Right lobe of liver (tissue), 4 donors: ENCODE measurements around the gene SH3RF2.

Experiments
- CTCF ChIP-seq, 4 donors: fragments of 200-600 bp in 3 of 4; fragments of 450-650 bp in 1 of 4; IDR thresholded peaks; one replicate each; pipeline versions ENCODE4 v1.5.1 to v1.8.0; 2016 to 2022; ENCODE audit warnings: antibody characterized with exemption in 4 of 4, mild to moderate bottlenecking in 2 of 4
- POLR2A ChIP-seq: fragments of 450-650 bp; IDR thresholded peaks from one replicate; pipeline ENCODE4 v1.6.1; 2017; ENCODE audit warnings: antibody characterized with exemption, mild to moderate bottlenecking
- donor health status: DM: no; HTN: no; CAD: no.
- donor health status: DM: no; HTN: no; CAD: no.
- donor health status: DM: no; HTN: yes; CAD: no.

- TF ChIP-seq CTCF (IDR thresholded peaks at IDR 0.05) = no peak
- TF ChIP-seq POLR2A = no peak
Measured at GRCh38 chr5:145906401-145906800, 30.0 kb upstream of the SH3RF2 start.
